Right forelimb (tissue), 1 donor: ENCODE measurements around the gene INPP5A.
A peak's percentile ranks its signal among the peaks of the same experiment; 100 is the strongest.
"Not testable (repeated sequence)": the region's sequence is repeated elsewhere in the genome, so short reads cannot be mapped to it uniquely, and the experiment has no call there.

Experiments
- DNase-seq: peaks from one replicate; pipeline ENCODE4 v3.0.0-alpha.2; 2018

The INPP5A gene

GRCh38 chr10:132564690-132565089, 27.1 kb downstream of the INPP5A start:
- DNase-seq = no peak

- DNase-seq = no peak
These were observed 28.1 kb downstream of the INPP5A start for GRCh38 chr10:132565516-132566209.

DNA sequence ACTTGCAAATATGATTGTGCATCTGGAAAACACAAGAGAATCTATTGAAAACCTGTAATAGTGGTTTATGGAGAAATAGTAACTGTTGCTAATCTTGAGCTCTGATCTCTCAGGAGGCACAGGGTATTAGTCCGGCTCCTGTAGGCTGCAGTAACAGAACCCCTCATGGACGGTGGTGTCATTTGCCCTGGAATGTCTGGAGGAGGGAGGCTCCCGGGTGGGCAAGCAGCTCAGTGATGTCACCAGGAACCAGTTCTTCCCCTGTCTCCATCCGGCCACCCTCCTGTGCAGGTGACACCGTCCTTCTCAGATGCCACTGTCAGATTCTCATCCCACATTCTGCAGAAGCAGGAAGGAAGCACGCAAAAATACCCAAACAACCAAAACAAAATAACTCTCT, 29.3 kb downstream of the INPP5A start:
- DNase-seq = no peak

DNA sequence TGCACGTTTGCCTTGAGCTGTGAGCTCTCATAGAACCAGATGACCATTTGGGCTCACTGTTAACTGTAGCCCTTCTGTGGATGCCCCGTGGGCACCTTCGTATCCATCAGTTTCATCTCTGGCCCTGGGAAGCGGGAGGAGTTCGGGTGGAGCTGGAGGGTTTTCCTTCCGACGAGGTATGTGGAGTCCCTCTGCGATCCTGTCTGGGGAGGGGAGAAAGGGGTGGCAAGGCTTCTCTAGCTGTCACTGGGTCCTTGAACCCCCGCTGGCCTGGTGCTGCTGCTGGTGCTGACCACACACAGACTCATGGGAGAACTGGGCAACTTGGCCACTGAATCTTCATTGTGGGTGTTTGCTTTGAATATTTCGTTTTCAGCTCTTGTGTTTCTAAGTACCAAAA, 32.7 kb downstream of the INPP5A start:
- DNase-seq = no peak

GRCh38 chr10:132570771-132571649, 33.4 kb downstream of the INPP5A start:
- no peak for DNase-seq

DNA sequence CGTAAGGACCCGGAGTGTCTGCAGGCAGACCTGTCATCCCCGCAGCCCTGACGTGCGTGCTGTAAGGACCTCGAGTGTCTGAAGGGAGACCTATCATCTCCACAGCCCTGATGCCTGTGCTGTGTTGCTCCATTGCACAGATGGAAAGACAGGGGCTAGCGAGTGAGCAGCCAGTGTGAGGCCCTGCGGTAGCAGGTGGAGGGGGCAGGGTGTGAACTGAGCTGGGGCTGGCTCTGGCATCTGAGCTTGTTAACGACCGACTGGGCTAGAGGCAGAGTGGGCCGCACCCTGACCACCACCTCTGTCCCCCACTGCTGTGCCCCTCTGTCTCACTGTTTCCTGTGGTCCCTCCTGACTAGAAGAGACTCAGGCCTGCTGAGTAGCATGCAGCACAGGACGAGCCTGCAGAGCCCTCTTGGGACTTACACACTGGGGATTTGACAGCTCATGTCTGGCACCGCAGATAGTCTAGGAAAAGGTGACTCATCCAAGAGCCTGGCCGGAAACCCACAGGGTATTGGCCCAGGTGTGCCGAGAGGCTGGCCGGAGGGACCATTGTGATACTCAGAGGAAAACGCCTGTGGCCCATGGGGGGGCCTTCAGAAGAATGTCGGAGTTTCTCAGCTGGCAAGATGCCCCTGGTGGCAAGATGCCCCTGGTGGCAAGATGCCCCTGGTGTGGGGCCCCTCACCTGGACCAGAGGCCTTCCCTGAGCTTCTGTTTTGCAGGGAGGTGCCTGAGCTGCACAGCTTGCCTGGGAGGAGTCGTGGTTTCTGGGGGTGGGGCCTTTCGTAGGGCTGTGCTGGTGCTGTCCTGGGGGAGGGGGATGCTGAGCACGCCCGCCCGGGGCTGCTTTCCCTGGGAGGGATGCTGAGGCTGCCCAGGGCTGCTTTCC, 34.3 kb downstream of the INPP5A start:
- DNase-seq = no peak

GRCh38 chr10:132572545-132572937, 35.0 kb downstream of the INPP5A start:
- DNase-seq = no peak

GRCh38 chr10:132572946-132573345, 35.4 kb downstream of the INPP5A start:
- not testable (repeated sequence) for DNase-seq

DNA sequence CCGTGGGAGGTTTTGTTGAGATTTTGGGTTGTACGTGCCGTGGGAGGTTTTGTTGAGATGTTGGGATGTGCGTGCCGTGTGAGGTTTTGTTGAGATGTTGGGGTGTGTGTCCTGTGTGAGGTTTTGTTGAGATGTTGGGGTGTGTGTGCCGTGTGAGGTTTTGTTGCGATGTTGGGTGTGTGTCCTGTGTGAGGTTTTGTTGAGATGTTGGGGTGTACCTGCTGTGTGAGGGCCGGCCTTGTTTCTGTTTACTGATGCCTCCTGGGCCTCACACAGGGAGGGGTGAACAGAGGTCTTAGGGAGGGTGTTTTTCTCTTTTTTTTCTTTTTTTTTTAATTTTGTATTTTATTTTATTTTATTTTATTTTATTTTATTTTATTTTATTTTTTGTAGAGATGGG, 36.7 kb downstream of the INPP5A start:
- DNase-seq = no peak

DNA sequence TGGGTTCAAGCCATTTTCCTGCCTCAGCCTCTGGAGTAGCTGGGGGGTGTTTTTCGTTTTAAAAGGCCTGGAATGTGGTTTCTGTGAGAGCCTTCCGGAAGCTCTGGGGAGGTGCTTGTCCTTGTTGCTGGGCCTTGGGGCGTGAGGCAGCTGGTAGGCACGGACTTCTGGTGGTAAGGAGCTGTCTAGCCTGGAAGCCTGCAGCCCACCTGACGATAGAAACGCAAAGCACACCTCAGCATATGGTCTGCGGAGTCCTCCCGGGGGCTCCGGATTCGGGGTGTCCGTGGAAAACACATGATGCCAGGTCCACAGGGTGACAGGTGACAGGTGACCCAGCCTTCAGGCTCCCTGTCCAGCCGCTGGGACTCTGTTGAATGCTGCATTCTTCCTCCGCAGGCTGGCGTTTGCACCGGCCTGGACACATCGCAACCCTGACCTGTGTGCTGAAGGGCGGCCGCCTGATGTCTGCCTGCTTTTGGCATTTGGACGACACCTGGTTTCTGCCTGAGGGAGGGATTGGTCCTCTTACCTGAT, 37.3 kb downstream of the INPP5A start:
- peak; percentile 42 for DNase-seq

DNA sequence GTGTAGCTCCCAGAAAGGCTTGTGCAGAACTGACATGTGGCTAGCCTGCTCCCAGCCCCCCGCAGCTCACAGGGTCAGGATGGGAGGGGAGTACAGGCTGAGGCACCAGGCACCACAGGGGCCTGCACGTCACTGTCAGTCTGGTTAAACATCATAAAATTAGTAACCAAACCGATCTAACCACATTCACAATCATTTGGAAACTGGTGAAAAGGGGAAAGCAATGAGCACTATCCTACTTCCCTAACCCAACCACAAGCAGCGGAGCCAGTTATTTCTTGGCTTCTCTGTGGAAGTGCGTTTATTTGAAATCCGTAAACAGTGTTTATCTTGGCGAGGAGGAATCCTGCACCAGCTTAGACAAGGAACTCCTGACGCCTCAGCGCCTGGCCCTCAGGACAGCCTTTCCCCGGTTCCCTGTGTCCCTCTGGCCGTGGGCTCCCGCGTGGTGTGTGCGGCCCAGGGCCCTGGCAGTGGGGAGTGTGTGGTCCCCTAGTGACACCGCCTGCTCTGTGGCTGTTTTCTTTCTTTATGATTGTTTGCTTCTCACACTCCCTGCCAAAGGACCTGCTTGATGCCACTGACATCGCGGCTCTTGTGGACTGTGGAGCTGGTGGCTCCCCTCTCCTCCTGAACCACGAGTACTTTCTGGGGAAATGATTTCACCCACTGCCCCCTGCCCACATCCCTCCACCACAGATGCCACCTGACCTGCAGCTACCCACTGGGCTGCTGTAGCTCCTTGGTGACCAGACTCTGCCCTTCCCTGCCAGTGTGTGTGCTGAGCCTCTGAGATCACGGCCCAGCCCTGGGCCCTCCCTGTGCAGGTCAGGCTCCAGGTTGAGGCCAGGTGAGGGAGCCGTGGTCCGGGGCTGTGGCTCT, 38.0 kb downstream of the INPP5A start:
- DNase-seq = no peak

DNA sequence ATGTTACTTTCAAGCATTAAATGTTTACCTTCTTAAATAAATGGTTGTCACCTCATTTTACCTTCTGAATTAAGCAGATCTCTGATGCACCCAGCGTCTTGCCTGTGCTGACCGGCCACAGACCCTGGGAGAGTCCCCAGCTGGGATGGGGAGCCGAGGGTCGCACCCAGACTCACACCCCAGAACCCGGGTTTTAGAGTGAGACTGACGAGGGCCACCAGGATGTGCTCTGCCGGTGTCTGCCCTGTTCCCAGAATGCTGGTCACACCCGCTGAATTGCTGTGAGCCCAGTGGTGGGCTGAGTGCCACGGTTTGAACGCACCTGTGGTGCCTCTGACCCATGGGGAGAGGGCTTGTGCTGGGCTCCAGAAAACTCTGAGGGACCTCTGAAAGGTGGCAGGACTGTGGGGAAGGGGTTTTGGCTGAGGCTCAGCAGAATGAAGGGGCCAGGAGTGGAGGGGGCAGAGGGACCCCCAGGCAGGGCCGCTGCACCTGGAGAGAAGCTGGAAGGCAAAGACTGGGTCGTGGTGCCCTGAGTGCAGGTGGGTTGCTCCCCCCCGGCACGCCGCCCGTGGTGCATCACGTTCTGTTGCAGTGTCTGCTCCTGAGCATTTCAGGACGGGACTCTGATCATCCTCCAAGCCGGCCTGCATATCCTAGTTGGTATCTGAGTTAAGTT, 39.2 kb downstream of the INPP5A start:
- no peak for DNase-seq

DNA sequence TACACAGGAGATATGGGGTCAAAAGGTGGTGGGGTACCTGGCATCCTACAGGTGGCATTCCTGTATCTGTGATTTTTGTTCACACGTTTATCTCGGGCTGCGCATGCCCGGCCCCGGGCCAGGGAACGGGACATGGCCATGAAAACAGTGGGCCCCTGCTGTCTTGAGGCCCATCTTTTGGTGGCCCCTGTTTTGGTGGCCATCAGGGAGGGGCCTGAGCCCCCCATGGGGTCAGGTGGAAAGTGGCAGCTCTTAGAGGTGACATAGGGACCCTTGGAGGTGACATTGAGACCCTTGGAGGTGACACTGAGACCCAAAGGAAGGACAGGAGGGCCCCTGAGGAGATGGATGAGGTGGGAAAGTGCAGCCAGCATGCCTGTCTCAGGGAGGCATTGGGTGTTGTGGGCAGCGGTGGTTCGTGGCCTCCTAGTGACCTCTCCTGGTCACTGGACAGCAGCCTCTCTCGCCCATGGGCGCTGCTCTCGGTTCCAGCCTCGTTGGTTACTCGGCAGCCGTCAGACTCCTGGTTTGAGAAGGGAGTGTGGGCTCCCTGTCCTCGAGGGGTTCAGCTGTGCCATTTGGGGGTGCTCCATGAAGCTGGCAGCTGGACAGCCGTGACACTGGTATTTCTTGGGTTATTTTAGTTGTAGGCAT, 39.9 kb downstream of the INPP5A start:
- no peak for DNase-seq

- DNase-seq = no peak
These were observed 40.8 kb downstream of the INPP5A start for GRCh38 chr10:132578287-132578951.

DNA sequence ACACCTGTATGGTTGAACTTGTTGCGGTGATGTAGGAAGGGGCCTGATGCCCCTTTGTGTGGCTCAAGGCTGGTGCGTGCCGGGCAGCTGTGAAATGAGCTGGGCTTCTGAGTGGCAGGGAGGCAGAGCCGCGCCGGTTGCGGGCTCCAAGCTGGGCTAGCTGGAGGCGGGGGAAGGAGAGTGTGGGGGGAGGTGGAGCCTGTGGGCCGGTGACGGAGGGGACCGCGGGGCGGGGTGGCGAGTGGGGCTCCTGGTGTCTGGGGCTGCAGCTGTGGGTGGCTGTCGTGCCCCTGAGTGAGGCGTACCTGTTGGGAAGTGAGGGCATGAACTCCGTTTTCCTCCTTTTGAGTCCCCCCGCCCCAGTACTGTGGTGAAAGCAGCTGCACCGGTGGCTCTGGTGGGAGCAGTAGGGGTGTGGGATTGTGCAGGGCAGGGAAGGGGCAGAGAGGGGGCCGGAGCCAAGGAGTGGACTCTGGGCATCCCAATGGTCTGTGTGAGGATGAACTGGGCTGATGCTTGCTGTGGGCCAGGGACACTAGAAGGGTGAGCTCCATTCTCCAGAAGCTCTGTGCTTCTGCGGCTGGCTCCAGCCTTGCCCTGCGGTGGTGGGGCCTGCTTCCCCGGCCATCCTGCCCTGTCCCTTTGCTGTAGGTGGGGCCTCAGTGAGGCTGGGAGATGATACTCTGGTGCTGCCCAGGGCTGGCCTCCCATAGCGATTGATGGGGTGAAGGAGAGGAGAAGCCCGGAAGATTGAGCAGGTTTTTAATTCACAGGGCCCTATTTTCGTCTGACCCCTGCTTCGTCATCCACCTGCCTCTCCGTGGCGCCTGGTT, 41.7 kb downstream of the INPP5A start:
- no peak for DNase-seq

GRCh38 chr10:132580143-132580542, 42.6 kb downstream of the INPP5A start:
- DNase-seq = no peak

DNA sequence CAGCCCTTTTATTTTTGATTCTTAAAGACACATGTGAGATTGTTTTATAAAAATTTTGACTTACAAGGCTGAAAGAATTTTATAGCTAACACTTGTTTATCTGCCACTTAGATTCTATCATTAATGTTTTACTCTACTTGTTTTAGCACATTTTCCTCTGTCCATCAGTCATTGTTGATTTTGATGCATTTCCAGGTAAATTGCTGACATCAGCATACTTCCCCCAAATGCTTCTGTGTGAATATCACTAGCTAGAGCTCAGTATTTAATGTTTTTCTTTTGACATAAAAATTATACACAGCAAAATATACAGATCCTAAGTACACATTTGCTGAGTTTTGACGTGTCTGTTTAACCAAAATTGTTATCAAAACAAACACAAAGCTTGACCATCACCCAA, 43.0 kb downstream of the INPP5A start:
- DNase-seq = no peak

GRCh38 chr10:132582137-132582536, 44.5 kb downstream of the INPP5A start:
- no peak for DNase-seq

- no peak for DNase-seq
These were observed 45.2 kb downstream of the INPP5A start for GRCh38 chr10:132582771-132583170.
